Femur (tissue), 1 donor: Measurements from ENCODE around the gene TMIGD2.

Experiments
- DNase-seq: peaks from one replicate; pipeline ENCODE4 v3.0.0-alpha.2; 2017

TMIGD2 gene

GRCh38 chr19:4326215-4326836 is 24.1 kb upstream of the TMIGD2 start:
- no peak for DNase-seq

GRCh38 chr19:4324228-4324627 is 22.0 kb upstream of the TMIGD2 start:
- DNase-seq = no peak

GRCh38 chr19:4323692-4324091 is 21.5 kb upstream of the TMIGD2 start:
- no peak for DNase-seq

GRCh38 chr19:4322942-4323665 is 20.9 kb upstream of the TMIGD2 start:
- DNase-seq = no peak

- DNase-seq = no peak
Measured at GRCh38 chr19:4320419-4320818, 18.2 kb upstream of the TMIGD2 start.

GRCh38 chr19:4319067-4319718 is 17.0 kb upstream of the TMIGD2 start:
- no peak for DNase-seq

GRCh38 chr19:4318460-4318859 is 16.3 kb upstream of the TMIGD2 start:
- DNase-seq = no peak

- no peak for DNase-seq
Measured at GRCh38 chr19:4316956-4317355, 14.8 kb upstream of the TMIGD2 start.

GRCh38 chr19:4313847-4314490 is 11.8 kb upstream of the TMIGD2 start:
- DNase-seq = no peak

- no peak for DNase-seq
Measured at GRCh38 chr19:4310247-4311121, 8.3 kb upstream of the TMIGD2 start.

GRCh38 chr19:4305659-4306058 is 3.5 kb upstream of the TMIGD2 start:
- no peak for DNase-seq

- DNase-seq = no peak
Measured at GRCh38 chr19:4305257-4305612, 3.0 kb upstream of the TMIGD2 start.

GRCh38 chr19:4304538-4305256 is 2.5 kb upstream of the TMIGD2 start, which contains the start of gene FSD1:
FSD1 (plus strand) TSS chr19:4304598; CDS start chr19:4304747, 149 bp downstream.
- no peak for DNase-seq

- no peak for DNase-seq
Measured at GRCh38 chr19:4303819-4304537, 1.8 kb upstream of the TMIGD2 start.

GRCh38 chr19:4301590-4302242 is 473 bp downstream of the TMIGD2 start:
- DNase-seq = no peak

- DNase-seq = no peak
Measured at GRCh38 chr19:4300589-4300988, 1.6 kb downstream of the TMIGD2 start.

GRCh38 chr19:4298810-4299550 is 3.2 kb downstream of the TMIGD2 start:
- no peak for DNase-seq

GRCh38 chr19:4297901-4298809 is 4.0 kb downstream of the TMIGD2 start:
- no peak for DNase-seq
